Fibroblast of the aortic adventitia (primary cell): ENCODE data around the gene BCL11B. TPM values are rescaled to one million over a fixed set of nuclear protein-coding genes. Genes with fewer than 3 reads are reported as not detected.

Experiments
- DNase-seq: peaks from one replicate; pipeline ENCODE4 v3.0.0-alpha.2; 2010; ENCODE audit warnings: low read depth
- H3K4me3 ChIP-seq: 2 replicates; pipeline ENCODE4 v1.5.1; 2011; ENCODE audit warnings: low read depth, mild to moderate bottlenecking, control low read depth, low read length, moderate library complexity
- CTCF ChIP-seq: IDR thresholded peaks from 2 replicates; pipeline ENCODE4 v1.5.1; 2011; ENCODE audit warnings: mild to moderate bottlenecking, low read length, control low read depth, inconsistent platforms; ENCODE audit not compliant: insufficient read depth
- total RNA-seq: library from RNA; depleted of rRNA; stranded (reverse); fragments of >200 nt; gene quantifications from 2 replicates; pipeline ENCODE4 v1.2.3, GENCODE V29; 2012; ENCODE audit warnings: low replicate concordance

Gene BCL11B
- total RNA-seq, 1 donor: 0.09 TPM

GRCh38 chr14:99157676-99158075, 114.3 kb downstream of the BCL11B start:
- H3K4me3 ChIP-seq: no peak overlapping the region
- DNase-seq: no peak
- no peak for TF ChIP-seq CTCF

DNA sequence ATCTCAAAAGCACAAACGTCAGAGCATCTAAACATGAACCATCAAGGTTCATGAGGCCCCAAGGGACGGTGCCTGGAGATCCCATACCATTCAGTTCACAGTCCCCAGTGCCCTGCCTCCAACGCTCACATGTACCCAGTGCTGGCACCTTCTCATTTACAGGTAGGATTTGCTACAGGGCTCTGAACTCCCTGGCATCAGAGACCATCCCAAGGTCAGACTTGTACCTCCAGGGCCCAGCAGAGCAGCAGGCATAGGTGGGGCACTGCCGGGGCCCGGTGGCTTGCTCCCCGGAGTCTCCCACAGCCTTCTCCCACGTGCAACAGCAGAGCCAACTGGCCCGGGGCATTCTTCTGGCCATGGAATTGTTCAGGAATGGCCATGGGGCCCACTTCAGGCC, 114.8 kb downstream of the BCL11B start:
- no peak for TF ChIP-seq CTCF
- no peak overlapping the region for H3K4me3 ChIP-seq
- no peak for DNase-seq

- no peak for TF ChIP-seq CTCF
- DNase-seq: no peak
- H3K4me3 ChIP-seq: no peak overlapping the region
Measured at GRCh38 chr14:99156814-99157213, 115.2 kb downstream of the BCL11B start.

GRCh38 chr14:99156090-99156425, 115.9 kb downstream of the BCL11B start:
- H3K4me3 ChIP-seq: no peak overlapping the region
- no peak for DNase-seq
- TF ChIP-seq CTCF: no peak

DNA sequence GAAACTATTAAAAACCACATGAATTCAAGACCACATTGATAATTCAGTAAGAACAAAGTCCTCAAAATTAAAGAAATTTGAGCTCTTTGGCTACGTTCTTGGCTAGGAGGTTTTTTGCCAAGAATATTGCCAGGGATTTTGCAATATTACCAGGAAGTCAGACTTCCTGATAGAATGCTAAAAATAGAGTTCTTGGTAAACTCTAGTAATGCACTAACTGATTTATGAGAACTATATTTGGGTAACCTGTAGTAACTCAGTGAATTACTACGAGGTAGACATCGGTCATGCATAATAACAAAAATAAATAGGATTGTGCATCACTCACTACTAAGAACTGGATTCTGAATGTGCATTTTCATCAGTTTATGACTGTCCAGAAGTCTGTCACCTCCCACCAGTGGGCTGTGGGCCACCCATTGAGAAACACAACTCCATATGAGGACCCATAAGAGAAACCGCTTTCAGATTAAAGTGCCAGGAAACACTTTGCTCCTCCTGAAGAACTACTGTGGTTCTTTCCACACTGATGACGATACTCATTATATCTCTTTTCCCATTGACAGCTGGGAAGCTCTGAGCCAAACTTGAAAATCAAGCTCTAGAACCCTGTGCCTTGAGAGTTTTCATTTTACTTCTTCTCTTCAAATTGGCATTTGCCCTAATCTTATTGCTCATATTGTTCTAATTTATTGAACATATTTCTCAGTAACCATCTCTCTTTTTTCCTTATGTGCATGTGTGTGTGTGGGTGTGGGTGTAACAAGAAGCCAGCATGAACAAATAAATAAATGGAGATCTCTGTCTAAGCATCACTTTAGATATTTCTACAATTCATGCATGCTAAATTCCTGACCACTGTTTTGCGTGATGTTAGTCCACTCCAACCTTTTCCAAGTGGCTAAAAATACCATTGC, 116.6 kb downstream of the BCL11B start:
- TF ChIP-seq CTCF: no peak
- no peak overlapping the region for H3K4me3 ChIP-seq
- DNase-seq: no peak

DNA sequence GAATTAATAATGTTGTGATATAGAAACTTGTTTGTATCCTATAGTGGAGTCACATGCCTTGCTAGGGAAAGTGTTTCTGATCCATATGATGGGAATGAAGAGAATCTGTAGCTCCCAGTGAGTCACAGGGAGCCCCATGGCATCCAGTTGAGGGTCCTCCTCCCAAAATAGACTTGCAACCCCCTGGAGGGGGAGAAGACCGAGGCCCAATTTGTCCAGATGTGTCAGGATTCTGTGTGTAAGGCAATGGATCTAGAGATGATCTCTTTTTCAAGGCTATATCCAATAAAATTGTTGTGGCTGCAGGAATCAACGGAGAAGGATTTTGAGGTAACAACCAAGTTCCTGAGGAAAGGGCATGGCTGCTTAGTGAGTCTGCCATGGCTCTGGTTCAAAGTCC, 121.8 kb downstream of the BCL11B start:
- no peak for TF ChIP-seq CTCF
- no peak for DNase-seq
- no peak overlapping the region for H3K4me3 ChIP-seq
